Nephron progenitor cell (in vitro differentiated cells): ENCODE data around the gene SPACA1.

Experiments used
- DNase-seq: peaks from one replicate; pipeline ENCODE4 v3.0.0; 2021
- H3K27ac Mint-ChIP-seq: 2 replicates; pipeline ENCODE4 v1.8.0; 2021; ENCODE audit warnings: mild to moderate bottlenecking, moderate library complexity, mixed read lengths
- H3K27me3 Mint-ChIP-seq: 2 replicates; pipeline ENCODE4 v1.8.0; 2021; ENCODE audit warnings: mild to moderate bottlenecking, low read depth, mixed read lengths; ENCODE audit not compliant: poor library complexity
- H3K36me3 Mint-ChIP-seq: 2 replicates; pipeline ENCODE4 v1.8.0; 2021; ENCODE audit warnings: low read depth, mixed read lengths
- H3K4me1 Mint-ChIP-seq: 2 replicates; pipeline ENCODE4 v1.8.0; 2021; ENCODE audit warnings: mixed read lengths
- H3K4me3 Mint-ChIP-seq: 2 replicates; pipeline ENCODE4 v1.8.0; 2021; ENCODE audit warnings: mild to moderate bottlenecking, moderate library complexity, mixed read lengths
- H3K9me3 Mint-ChIP-seq: 2 replicates; pipeline ENCODE4 v1.8.0; 2021; ENCODE audit warnings: mild to moderate bottlenecking, moderate library complexity, mixed read lengths
- TF ChIP-seq, protein P1 (sequence below): fragments of 200-600 bp; sonication (generic); IDR thresholded peaks from 2 replicates; pipeline ENCODE4 v1.5.0; 2021; ENCODE audit warnings: antibody characterized with exemption

SPACA1 gene

DNA sequence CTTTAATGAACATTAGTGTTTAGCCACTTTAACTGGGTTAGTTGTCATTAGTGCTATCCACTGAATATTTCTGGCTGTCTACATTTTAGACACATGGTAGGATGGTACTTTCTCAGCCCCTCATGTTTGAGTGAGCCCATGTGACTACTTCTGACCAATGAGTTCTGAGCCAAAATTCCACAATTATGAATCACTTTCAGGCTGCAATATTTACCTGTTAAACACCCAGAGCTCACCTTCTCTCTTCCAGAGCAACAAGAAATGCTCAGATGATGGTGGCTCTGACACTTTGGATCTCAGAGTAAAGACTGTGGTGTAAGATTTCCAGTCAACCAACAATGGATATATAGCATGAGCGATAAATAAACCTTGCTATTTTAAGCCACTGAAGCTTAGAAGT, 24.8 kb downstream of the SPACA1 start:
- Mint-ChIP-seq H3K27me3 (peaks cover 3% of the 10 kb centered on the region), H3K4me3 (no peak overlapping the region), H3K36me3 (no peaks in the 10 kb centered on the region), H3K4me1 (no peaks in the 10 kb centered on the region), H3K27ac (no peak overlapping the region), H3K9me3 (no peaks in the 10 kb centered on the region)
- no peak for DNase-seq
- TF ChIP-seq, protein P1, sequence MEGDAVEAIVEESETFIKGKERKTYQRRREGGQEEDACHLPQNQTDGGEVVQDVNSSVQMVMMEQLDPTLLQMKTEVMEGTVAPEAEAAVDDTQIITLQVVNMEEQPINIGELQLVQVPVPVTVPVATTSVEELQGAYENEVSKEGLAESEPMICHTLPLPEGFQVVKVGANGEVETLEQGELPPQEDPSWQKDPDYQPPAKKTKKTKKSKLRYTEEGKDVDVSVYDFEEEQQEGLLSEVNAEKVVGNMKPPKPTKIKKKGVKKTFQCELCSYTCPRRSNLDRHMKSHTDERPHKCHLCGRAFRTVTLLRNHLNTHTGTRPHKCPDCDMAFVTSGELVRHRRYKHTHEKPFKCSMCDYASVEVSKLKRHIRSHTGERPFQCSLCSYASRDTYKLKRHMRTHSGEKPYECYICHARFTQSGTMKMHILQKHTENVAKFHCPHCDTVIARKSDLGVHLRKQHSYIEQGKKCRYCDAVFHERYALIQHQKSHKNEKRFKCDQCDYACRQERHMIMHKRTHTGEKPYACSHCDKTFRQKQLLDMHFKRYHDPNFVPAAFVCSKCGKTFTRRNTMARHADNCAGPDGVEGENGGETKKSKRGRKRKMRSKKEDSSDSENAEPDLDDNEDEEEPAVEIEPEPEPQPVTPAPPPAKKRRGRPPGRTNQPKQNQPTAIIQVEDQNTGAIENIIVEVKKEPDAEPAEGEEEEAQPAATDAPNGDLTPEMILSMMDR = no peak

DNA sequence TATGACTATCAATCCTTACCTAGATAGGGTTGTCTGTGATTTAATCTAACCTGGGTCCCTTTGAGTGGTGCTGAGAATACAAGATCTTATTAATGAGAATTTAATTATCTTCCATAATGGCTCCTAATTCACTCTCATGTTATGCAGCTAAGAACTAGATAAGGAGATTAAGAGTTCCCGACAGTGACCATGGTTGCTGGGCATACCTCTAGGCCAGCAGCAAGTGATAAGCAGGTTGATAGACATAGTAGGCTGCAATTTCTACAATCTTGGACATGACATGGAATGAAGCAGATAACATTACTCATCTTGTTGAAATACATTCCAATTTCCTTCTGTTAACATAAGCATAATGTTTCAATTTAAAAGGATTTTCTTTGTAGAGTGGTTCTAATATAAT, 27.1 kb downstream of the SPACA1 start:
- H3K4me3 Mint-ChIP-seq = no peak overlapping the region
- TF ChIP-seq, protein P1 = no peak
- H3K27me3 Mint-ChIP-seq = peaks cover 3% of the 10 kb centered on the region
- no peaks in the 10 kb centered on the region for H3K36me3 Mint-ChIP-seq
- no peaks in the 10 kb centered on the region for H3K4me1 Mint-ChIP-seq
- no peak overlapping the region for H3K27ac Mint-ChIP-seq
- no peaks in the 10 kb centered on the region for H3K9me3 Mint-ChIP-seq
- DNase-seq = no peak

DNA sequence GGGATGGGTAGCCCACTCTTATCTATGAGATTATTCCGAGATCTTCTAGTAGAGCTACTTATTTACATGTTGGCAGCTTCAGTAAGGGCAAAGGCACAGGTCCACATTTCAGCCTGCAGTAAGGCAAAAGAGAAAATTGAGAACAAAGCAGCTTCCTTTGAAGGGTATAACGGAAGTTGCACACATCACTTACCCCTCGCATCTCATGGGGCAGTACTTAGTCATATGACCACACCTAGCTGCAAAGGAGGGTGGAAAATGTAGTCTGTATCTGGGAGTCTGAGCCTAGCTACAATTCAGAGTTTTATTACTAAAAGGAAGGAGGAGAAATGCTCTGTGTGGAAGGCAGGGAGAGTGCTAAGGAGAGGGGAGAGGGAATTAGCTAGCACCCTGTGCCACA, 29.7 kb downstream of the SPACA1 start:
- no peak overlapping the region for H3K4me3 Mint-ChIP-seq
- H3K27me3 Mint-ChIP-seq = peaks cover 3% of the 10 kb centered on the region
- no peak overlapping the region for H3K27ac Mint-ChIP-seq
- DNase-seq = no peak
- H3K36me3 Mint-ChIP-seq = no peaks in the 10 kb centered on the region
- H3K4me1 Mint-ChIP-seq = no peaks in the 10 kb centered on the region
- TF ChIP-seq, protein P1 = no peak
- H3K9me3 Mint-ChIP-seq = no peaks in the 10 kb centered on the region

DNA sequence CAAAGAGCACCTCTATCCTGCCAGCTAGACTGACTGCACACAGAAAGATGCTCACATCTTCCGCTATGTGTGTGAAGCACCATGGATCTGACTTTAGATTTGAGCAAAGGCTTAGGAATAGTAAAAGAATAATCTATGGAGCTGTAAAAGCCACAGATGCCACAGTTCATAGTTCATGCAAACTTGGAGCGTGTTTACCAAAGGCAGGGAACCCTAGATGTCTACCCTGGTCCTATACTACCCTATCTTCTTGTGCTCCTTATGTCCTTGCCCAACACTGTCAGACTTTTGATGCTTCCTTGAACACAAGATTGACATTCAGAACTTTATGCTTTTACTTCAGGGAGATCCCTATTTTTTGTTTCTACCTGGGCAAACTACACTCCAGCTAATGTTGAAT, 39.2 kb downstream of the SPACA1 start:
- TF ChIP-seq, protein P1 = no peak
- Mint-ChIP-seq H3K4me1 (peaks cover 8% of the 10 kb centered on the region), H3K4me3 (no peak overlapping the region), H3K27ac (no peak overlapping the region), H3K27me3 (peaks cover 3% of the 10 kb centered on the region), H3K36me3 (no peaks in the 10 kb centered on the region), H3K9me3 (peaks cover 12% of the 10 kb centered on the region)
- DNase-seq = no peak

DNA sequence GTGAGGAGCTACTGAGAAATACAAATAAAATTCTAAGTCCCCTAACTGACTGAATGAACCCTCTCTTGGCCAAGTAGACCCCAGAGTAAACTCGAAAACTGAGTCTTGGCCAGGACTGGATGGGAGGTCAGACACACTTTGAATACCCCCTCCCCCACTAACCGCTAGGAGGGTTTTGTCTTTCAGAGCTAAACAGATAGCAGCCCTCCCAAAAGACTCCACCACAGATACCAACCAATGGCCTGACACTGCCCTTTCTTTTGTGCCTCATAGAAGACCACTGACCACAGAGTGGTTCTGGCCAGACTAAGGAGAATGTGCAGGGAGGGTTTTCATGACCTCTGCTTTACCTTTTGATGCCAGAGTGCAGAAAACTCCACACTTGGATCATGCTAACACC, 42.1 kb downstream of the SPACA1 start:
- Mint-ChIP-seq H3K4me3 (no peak overlapping the region), H3K36me3 (no peaks in the 10 kb centered on the region), H3K27me3 (no peaks in the 10 kb centered on the region), H3K27ac (no peak overlapping the region), H3K9me3 (no peaks in the 10 kb centered on the region), H3K4me1 (peaks cover 8% of the 10 kb centered on the region)
- DNase-seq = no peak
- TF ChIP-seq, protein P1 = no peak

DNA sequence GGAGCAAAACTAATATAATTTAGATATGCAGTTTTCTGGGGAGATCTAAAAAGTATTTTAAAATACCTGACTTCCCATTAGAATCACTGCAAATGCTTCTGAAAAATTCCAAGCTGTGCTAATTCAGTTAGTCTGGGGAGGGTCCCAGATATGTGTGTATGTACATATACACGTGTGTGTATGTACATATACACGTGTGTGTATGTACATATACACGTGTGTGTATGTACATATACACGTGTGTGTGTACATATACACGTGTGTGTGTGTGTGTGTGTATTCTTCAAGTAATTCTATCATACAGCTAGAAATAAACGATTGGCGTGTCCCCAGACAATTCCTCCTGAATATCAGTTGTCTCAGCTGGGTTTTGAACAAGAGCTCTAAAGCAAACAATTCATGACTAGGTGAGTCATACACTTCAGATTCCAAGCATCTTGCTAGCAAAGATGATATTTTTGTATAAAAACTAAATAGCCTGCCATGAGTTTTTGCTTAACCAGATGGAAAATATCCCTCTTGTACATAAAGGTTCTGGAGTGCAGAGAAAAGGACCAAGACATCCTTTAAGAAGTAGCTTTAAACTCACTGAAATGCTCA, 58.2 kb downstream of the SPACA1 start:
- no peak for DNase-seq
- no peaks in the 10 kb centered on the region for H3K36me3 Mint-ChIP-seq
- TF ChIP-seq, protein P1 = no peak

More for the DNA sequence above, 58.2 kb downstream of the SPACA1 start:
- H3K4me3 Mint-ChIP-seq = no peak overlapping the region
- H3K27me3 Mint-ChIP-seq = peaks cover 8% of the 10 kb centered on the region
- no peaks in the 10 kb centered on the region for H3K4me1 Mint-ChIP-seq
- no peaks in the 10 kb centered on the region for H3K9me3 Mint-ChIP-seq
- no peak overlapping the region for H3K27ac Mint-ChIP-seq
